GM13976 (cell line): Measurements from ENCODE around the gene LPP.

Source experiments
- DNase-seq: peaks from one replicate; pipeline ENCODE4 v3.0.0; 2012; ENCODE audit warnings: low spot score
- CTCF ChIP-seq: IDR thresholded peaks from 2 replicates; pipeline ENCODE4 v1.5.1; 2012; ENCODE audit warnings: borderline replicate concordance, mild to moderate bottlenecking; ENCODE audit not compliant: insufficient read depth; ENCODE audit errors: extremely low read depth, missing control alignments, control extremely low read depth
- in situ Hi-C: fragments of 300-500 bp; cut with MboI; formaldehyde crosslinking; loops from one replicate; pipeline ENCODE4 v1.12.0; 2022; ENCODE audit warnings: low sequenced_read_pairs, mixed read lengths, inconsistent platforms; ENCODE audit not compliant: unreplicated experiment

LPP gene

GRCh38 chr3:188196232-188196990 is 42.5 kb downstream of the LPP start:
- no peak for TF ChIP-seq CTCF
- in situ Hi-C loops, result no loop called here
- DNase-seq, result no peak

- in situ Hi-C loops, result no loop called here
- TF ChIP-seq CTCF, result no peak
Observed at GRCh38 chr3:188197388-188197847, 43.5 kb downstream of the LPP start.

GRCh38 chr3:188198001-188198400 is 44.0 kb downstream of the LPP start:
- in situ Hi-C loops, result no loop called here
- DNase-seq, result no peak

More at GRCh38 chr3:188197388-188197847, 43.5 kb downstream of the LPP start:
- peak; percentile 9 for DNase-seq

GRCh38 chr3:188198760-188199327 is 44.9 kb downstream of the LPP start:
- no peak for DNase-seq
- TF ChIP-seq CTCF, result no peak
- in situ Hi-C loops, result no loop called here

More at GRCh38 chr3:188198001-188198400, 44.0 kb downstream of the LPP start:
- no peak for TF ChIP-seq CTCF

- no peak for TF ChIP-seq CTCF
- in situ Hi-C loops, result no loop called here
- DNase-seq, result no peak
Observed at GRCh38 chr3:188199386-188199785, 45.4 kb downstream of the LPP start.

GRCh38 chr3:188200481-188200880 is 46.5 kb downstream of the LPP start:
- TF ChIP-seq CTCF, result no peak
- DNase-seq, result no peak
- in situ Hi-C loops, result no loop called here
